ENCODE measurements around the gene FAM72A. TPM values are rescaled to one million over a fixed set of nuclear protein-coding genes. Genes with fewer than 3 reads are reported as not detected.
"Not testable (repeated sequence)": the region's sequence is repeated elsewhere in the genome, so short reads cannot be mapped to it uniquely, and the experiment has no call there.

Gene FAM72A
- total and polyA plus RNA-seq, 2 of the 4 experiments (the other 2 are of a cell fraction) = 2.2 to 5.0 TPM

GRCh38 chr1:206243335-206243734 lies 40.7 kb upstream of the FAM72A start:
- H4K8ac ChIP-seq (ENCODE audit: low read depth in 2 of 2, low read length in 2 of 2); H3K4me2 ChIP-seq (ENCODE audit: low read depth, low read length); BruUV-seq (replicated peaks); H3K36me3 ChIP-seq (ENCODE audit: control insufficient read depth, insufficient read depth, low read length); H4K5ac ChIP-seq (ENCODE audit: low read depth, low read length); H3K23ac ChIP-seq (ENCODE audit: low read depth, low read length); H2AK5ac ChIP-seq (ENCODE audit: low read depth, low read length); H2BK15ac ChIP-seq (ENCODE audit: low read depth, low read length); H2AFZ ChIP-seq (replicated peaks; ENCODE audit: low read length, poor library complexity); H3K9me1 ChIP-seq (ENCODE audit: insufficient read depth, low read length); CTCF ChIA-PET; H3K4ac ChIP-seq (ENCODE audit: low read depth, low read length); H2BK20ac ChIP-seq (ENCODE audit: low read depth, low read length); POLR2A ChIA-PET (ENCODE audit: unreplicated experiment); H3K9me3 ChIP-seq (ENCODE audit: control insufficient read depth, insufficient read depth, low read length); H4K91ac ChIP-seq (ENCODE audit: insufficient read depth, low read depth, low read length); H3K4me3 ChIP-seq (ENCODE audit: insufficient read depth, low read depth, low read length); H3K18ac ChIP-seq (ENCODE audit: low read depth, low read length); H3K79me1 ChIP-seq (ENCODE audit: low read depth in 1 of 2, low read length in 2 of 2); H3K14ac ChIP-seq (replicated peaks; ENCODE audit: low read depth, low read length); H3K4me1 ChIP-seq (ENCODE audit: control insufficient read depth, insufficient read depth, low read length); H2BK120ac ChIP-seq (ENCODE audit: low read depth, low read length); intact Hi-C loops (cut with micrococcal nuclease); dilution Hi-C loops (cut with HindIII; ENCODE audit: low sequenced_read_pairs, unreplicated experiment); H3K27ac ChIP-seq (ENCODE audit: insufficient read depth, low read length); H3K27me3 ChIP-seq (ENCODE audit: control insufficient read depth, insufficient read depth, low read length); H4K20me1 ChIP-seq (ENCODE audit: insufficient read depth, low read length); H3K9ac ChIP-seq (ENCODE audit: low read depth, low read length); H2AK9ac ChIP-seq (replicated peaks; ENCODE audit: low read depth, low read length, poor library complexity); in situ Hi-C loops (cut with MboI; ENCODE audit: low sequenced_read_pairs); H3K56ac ChIP-seq (ENCODE audit: extremely low read depth, insufficient read depth, low read length); H2BK5ac ChIP-seq (ENCODE audit: low read depth, low read length, poor library complexity, severe bottlenecking): not testable (repeated sequence)
- DNase-seq (peak; percentile 25), ATAC-seq (ENCODE audit: low read depth) (peak; percentile 25)
- WGBS, 2 experiments (ENCODE audit: extremely low coverage in 2 of 2, insufficient read length in 1 of 2) = no CpG with 5 or more reads among the region's 3 CpGs

GRCh38 chr1:206240288-206240687 lies 37.6 kb upstream of the FAM72A start:
- peak; percentile 18 for DNase-seq
- intact Hi-C loops (cut with micrococcal nuclease); H2AK5ac ChIP-seq (ENCODE audit: low read depth, low read length); H3K27me3 ChIP-seq (ENCODE audit: control insufficient read depth, insufficient read depth, low read length); CTCF ChIA-PET; ATAC-seq (ENCODE audit: low read depth); H4K91ac ChIP-seq (ENCODE audit: insufficient read depth, low read depth, low read length); BruUV-seq (replicated peaks); H3K4me3 ChIP-seq (ENCODE audit: insufficient read depth, low read depth, low read length); H3K4me1 ChIP-seq (ENCODE audit: control insufficient read depth, insufficient read depth, low read length); H3K9me1 ChIP-seq (ENCODE audit: insufficient read depth, low read length); H2BK20ac ChIP-seq (ENCODE audit: low read depth, low read length); POLR2A ChIA-PET (ENCODE audit: unreplicated experiment); H3K9me3 ChIP-seq (ENCODE audit: control insufficient read depth, insufficient read depth, low read length); H2BK120ac ChIP-seq (ENCODE audit: low read depth, low read length); H2BK5ac ChIP-seq (ENCODE audit: low read depth, low read length, poor library complexity, severe bottlenecking); H3K56ac ChIP-seq (ENCODE audit: extremely low read depth, insufficient read depth, low read length); H4K20me1 ChIP-seq (ENCODE audit: insufficient read depth, low read length); H3K36me3 ChIP-seq (ENCODE audit: control insufficient read depth, insufficient read depth, low read length); H4K8ac ChIP-seq (ENCODE audit: low read depth in 2 of 2, low read length in 2 of 2); H3K9ac ChIP-seq (ENCODE audit: low read depth, low read length); H2AK9ac ChIP-seq (replicated peaks; ENCODE audit: low read depth, low read length, poor library complexity); H3K4me2 ChIP-seq (ENCODE audit: low read depth, low read length); H4K5ac ChIP-seq (ENCODE audit: low read depth, low read length); in situ Hi-C loops (cut with MboI; ENCODE audit: low sequenced_read_pairs); H3K23ac ChIP-seq (ENCODE audit: low read depth, low read length); H2BK15ac ChIP-seq (ENCODE audit: low read depth, low read length); H3K14ac ChIP-seq (replicated peaks; ENCODE audit: low read depth, low read length); H3K79me1 ChIP-seq (ENCODE audit: low read depth in 1 of 2, low read length in 2 of 2); H2AFZ ChIP-seq (replicated peaks; ENCODE audit: low read length, poor library complexity); dilution Hi-C loops (cut with HindIII; ENCODE audit: low sequenced_read_pairs, unreplicated experiment); H3K4ac ChIP-seq (ENCODE audit: low read depth, low read length); H3K27ac ChIP-seq (ENCODE audit: insufficient read depth, low read length); H3K18ac ChIP-seq (ENCODE audit: low read depth, low read length): not testable (repeated sequence)
- no CpG with 5 or more reads among the region's 4 CpGs for WGBS, 2 experiments (ENCODE audit: extremely low coverage in 2 of 2, insufficient read length in 1 of 2)
